ENCODE data around the gene GNG14.
A peak's percentile ranks its signal among the peaks of the same experiment; 100 is the strongest.

Gene GNG14

GRCh38 chr19:12652219-12652618, 35.6 kb upstream of the GNG14 start:
- peaks cover 33% of the 10 kb centered on the region for H3K36me3 ChIP-seq (ENCODE audit: control insufficient read depth, insufficient read depth, low read length, severe bottlenecking)
- no peak for DNase-seq (ENCODE audit: low read depth)

GRCh38 chr19:12655546-12655945, 32.3 kb upstream of the GNG14 start:
- H3K4me3 ChIP-seq (ENCODE audit: low read length), result no peak overlapping the region
- no peaks in the 10 kb centered on the region for H3K9me3 ChIP-seq (ENCODE audit: control insufficient read depth, low read length)
- no peak for DNase-seq (ENCODE audit: low read depth)
- no peaks in the 10 kb centered on the region for H3K27me3 ChIP-seq (replicated peaks; ENCODE audit: control insufficient read depth, insufficient read depth, low read length)
- no peak overlapping the region for H3K9ac ChIP-seq (ENCODE audit: low read length)
- H3K36me3 ChIP-seq (ENCODE audit: control insufficient read depth, insufficient read depth, low read length, severe bottlenecking), result peaks cover 52% of the 10 kb centered on the region
- no peaks in the 10 kb centered on the region for H3K4me1 ChIP-seq (ENCODE audit: control insufficient read depth, insufficient read depth, low read length)

More at GRCh38 chr19:12652219-12652618, 35.6 kb upstream of the GNG14 start:
- H3K9me3 ChIP-seq (ENCODE audit: control insufficient read depth, low read length), result no peaks in the 10 kb centered on the region
- H3K9ac ChIP-seq (ENCODE audit: low read length), result no peak overlapping the region
- peaks cover 6% of the 10 kb centered on the region for H3K4me1 ChIP-seq (ENCODE audit: control insufficient read depth, insufficient read depth, low read length)
- no peak overlapping the region for H3K4me3 ChIP-seq (ENCODE audit: low read length)
- H3K27me3 ChIP-seq (replicated peaks; ENCODE audit: control insufficient read depth, insufficient read depth, low read length), result no peaks in the 10 kb centered on the region

GRCh38 chr19:12656899-12657571, 30.8 kb upstream of the GNG14 start:
- DNase-seq (ENCODE audit: low read depth), result no peak
- Histone ChIP-seq H3K4me3 (ENCODE audit: low read length) (no peak overlapping the region), H3K27me3 (replicated peaks; ENCODE audit: control insufficient read depth, insufficient read depth, low read length) (no peaks in the 10 kb centered on the region), H3K9ac (ENCODE audit: low read length) (no peak overlapping the region), H3K4me1 (ENCODE audit: control insufficient read depth, insufficient read depth, low read length) (no peaks in the 10 kb centered on the region), H3K36me3 (ENCODE audit: control insufficient read depth, insufficient read depth, low read length, severe bottlenecking) (peaks cover 53% of the 10 kb centered on the region), H3K9me3 (ENCODE audit: control insufficient read depth, low read length) (no peaks in the 10 kb centered on the region)

GRCh38 chr19:12657966-12658365, 29.8 kb upstream of the GNG14 start:
- Histone ChIP-seq H3K36me3 (ENCODE audit: control insufficient read depth, insufficient read depth, low read length, severe bottlenecking) (peaks cover 56% of the 10 kb centered on the region), H3K27me3 (replicated peaks; ENCODE audit: control insufficient read depth, insufficient read depth, low read length) (no peaks in the 10 kb centered on the region), H3K4me1 (ENCODE audit: control insufficient read depth, insufficient read depth, low read length) (no peaks in the 10 kb centered on the region), H3K4me3 (ENCODE audit: low read length) (no peak overlapping the region), H3K9ac (ENCODE audit: low read length) (no peak overlapping the region), H3K9me3 (ENCODE audit: control insufficient read depth, low read length) (no peaks in the 10 kb centered on the region)
- DNase-seq (ENCODE audit: low read depth), result no peak

- Histone ChIP-seq H3K36me3 (ENCODE audit: control insufficient read depth, insufficient read depth, low read length, severe bottlenecking) (peaks cover 59% of the 10 kb centered on the region), H3K4me1 (ENCODE audit: control insufficient read depth, insufficient read depth, low read length) (peaks cover 5% of the 10 kb centered on the region), H3K9me3 (ENCODE audit: control insufficient read depth, low read length) (no peaks in the 10 kb centered on the region), H3K4me3 (ENCODE audit: low read length) (no peak overlapping the region), H3K9ac (ENCODE audit: low read length) (no peak overlapping the region), H3K27me3 (replicated peaks; ENCODE audit: control insufficient read depth, insufficient read depth, low read length) (no peaks in the 10 kb centered on the region)
- DNase-seq (ENCODE audit: low read depth), result no peak
Measured at GRCh38 chr19:12660980-12661379, 26.8 kb upstream of the GNG14 start.

GRCh38 chr19:12664406-12665280, 23.2 kb upstream of the GNG14 start:
- no peak overlapping the region for H3K9ac ChIP-seq (ENCODE audit: low read length)
- no peak overlapping the region for H3K4me3 ChIP-seq (ENCODE audit: low read length)
- H3K27me3 ChIP-seq (replicated peaks; ENCODE audit: control insufficient read depth, insufficient read depth, low read length), result no peaks in the 10 kb centered on the region
- DNase-seq (ENCODE audit: low read depth), result no peak
- H3K36me3 ChIP-seq (ENCODE audit: control insufficient read depth, insufficient read depth, low read length, severe bottlenecking), result peaks cover 43% of the 10 kb centered on the region
- no peaks in the 10 kb centered on the region for H3K9me3 ChIP-seq (ENCODE audit: control insufficient read depth, low read length)
- H3K4me1 ChIP-seq (ENCODE audit: control insufficient read depth, insufficient read depth, low read length), result peaks cover 26% of the 10 kb centered on the region

- no peak for DNase-seq (ENCODE audit: low read depth)
- Histone ChIP-seq H3K9me3 (ENCODE audit: control insufficient read depth, low read length) (no peaks in the 10 kb centered on the region), H3K27me3 (replicated peaks; ENCODE audit: control insufficient read depth, insufficient read depth, low read length) (no peaks in the 10 kb centered on the region), H3K4me3 (ENCODE audit: low read length) (no peak overlapping the region), H3K9ac (ENCODE audit: low read length) (peak overlapping the region; percentile 89), H3K4me1 (ENCODE audit: control insufficient read depth, insufficient read depth, low read length) (peaks cover 30% of the 10 kb centered on the region), H3K36me3 (ENCODE audit: control insufficient read depth, insufficient read depth, low read length, severe bottlenecking) (peaks cover 37% of the 10 kb centered on the region)
Measured at GRCh38 chr19:12665281-12665573, 22.6 kb upstream of the GNG14 start.

GRCh38 chr19:12665671-12666264, 22.0 kb upstream of the GNG14 start:
- Histone ChIP-seq H3K4me3 (ENCODE audit: low read length) (peak overlapping the region; percentile 88), H3K4me1 (ENCODE audit: control insufficient read depth, insufficient read depth, low read length) (peaks cover 35% of the 10 kb centered on the region), H3K27me3 (replicated peaks; ENCODE audit: control insufficient read depth, insufficient read depth, low read length) (no peaks in the 10 kb centered on the region), H3K9ac (ENCODE audit: low read length) (peak overlapping the region; percentile 89), H3K36me3 (ENCODE audit: control insufficient read depth, insufficient read depth, low read length, severe bottlenecking) (peaks cover 33% of the 10 kb centered on the region), H3K9me3 (ENCODE audit: control insufficient read depth, low read length) (no peaks in the 10 kb centered on the region)
- DNase-seq (ENCODE audit: low read depth), result peak; percentile 31

- H3K4me1 ChIP-seq (ENCODE audit: control insufficient read depth, insufficient read depth, low read length), result peaks cover 36% of the 10 kb centered on the region
- H3K9ac ChIP-seq (ENCODE audit: low read length), result peak within 1 kb of the TSS; percentile 89
- H3K36me3 ChIP-seq (ENCODE audit: control insufficient read depth, insufficient read depth, low read length, severe bottlenecking), result peaks cover 27% of the 10 kb centered on the region
- H3K4me3 ChIP-seq (ENCODE audit: low read length), result peak within 1 kb of the TSS; percentile 88
- no peaks in the 10 kb centered on the region for H3K27me3 ChIP-seq (replicated peaks; ENCODE audit: control insufficient read depth, insufficient read depth, low read length)
- no peaks in the 10 kb centered on the region for H3K9me3 ChIP-seq (ENCODE audit: control insufficient read depth, low read length)
- DNase-seq (ENCODE audit: low read depth), result peak; percentile 93
Measured at GRCh38 chr19:12666265-12667048, 21.3 kb upstream of the GNG14 start, which contains the start of the genes MAN2B1 and WDR83. Gene MAN2B1, minus strand, starts transcription at chr19:12666742. Its CDS starts 41 bp downstream, at chr19:12666701. Gene WDR83, plus strand, starts transcription at chr19:12666807. Its CDS starts 2,984 bp downstream, at chr19:12669791.

- Histone ChIP-seq H3K4me3 (ENCODE audit: low read length) (peak overlapping the region; percentile 96), H3K9me3 (ENCODE audit: control insufficient read depth, low read length) (no peaks in the 10 kb centered on the region), H3K4me1 (ENCODE audit: control insufficient read depth, insufficient read depth, low read length) (peaks cover 36% of the 10 kb centered on the region), H3K36me3 (ENCODE audit: control insufficient read depth, insufficient read depth, low read length, severe bottlenecking) (peaks cover 18% of the 10 kb centered on the region), H3K27me3 (replicated peaks; ENCODE audit: control insufficient read depth, insufficient read depth, low read length) (no peaks in the 10 kb centered on the region), H3K9ac (ENCODE audit: low read length) (peak overlapping the region; percentile 95)
- DNase-seq (ENCODE audit: low read depth), result no peak
Measured at GRCh38 chr19:12667731-12668302, 20.0 kb upstream of the GNG14 start.

Data from adipocyte (in vitro differentiated cells).